ENCODE data around the gene WASF1.
A peak's percentile ranks its signal among the peaks of the same experiment; 100 is the strongest.
"Not testable (repeated sequence)": the region's sequence is repeated elsewhere in the genome, so short reads cannot be mapped to it uniquely, and the experiment has no call there.

The WASF1 gene

GRCh38 chr6:110089323-110089722, 90.1 kb downstream of the WASF1 start:
- no peak for DNase-seq

DNA sequence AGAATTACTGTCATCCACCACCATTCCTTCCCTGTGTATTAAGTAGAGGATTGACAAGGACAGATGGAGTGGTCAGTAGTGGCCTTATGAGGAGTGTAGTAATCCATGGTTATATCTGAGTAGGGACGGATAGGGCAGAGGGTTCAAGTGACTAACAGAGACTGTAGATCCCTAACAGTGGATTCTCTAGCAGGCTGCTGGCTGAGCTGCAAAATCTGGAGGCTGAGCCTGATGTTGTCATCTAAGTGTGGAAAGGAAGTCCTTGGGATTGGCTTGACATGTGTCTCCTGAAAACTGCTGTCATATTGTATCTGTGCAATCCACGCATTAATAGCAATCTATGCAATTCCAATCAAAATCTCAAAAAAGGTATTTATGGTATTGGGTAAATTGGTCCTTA, 94.2 kb downstream of the WASF1 start:
- no peak for DNase-seq

DNA sequence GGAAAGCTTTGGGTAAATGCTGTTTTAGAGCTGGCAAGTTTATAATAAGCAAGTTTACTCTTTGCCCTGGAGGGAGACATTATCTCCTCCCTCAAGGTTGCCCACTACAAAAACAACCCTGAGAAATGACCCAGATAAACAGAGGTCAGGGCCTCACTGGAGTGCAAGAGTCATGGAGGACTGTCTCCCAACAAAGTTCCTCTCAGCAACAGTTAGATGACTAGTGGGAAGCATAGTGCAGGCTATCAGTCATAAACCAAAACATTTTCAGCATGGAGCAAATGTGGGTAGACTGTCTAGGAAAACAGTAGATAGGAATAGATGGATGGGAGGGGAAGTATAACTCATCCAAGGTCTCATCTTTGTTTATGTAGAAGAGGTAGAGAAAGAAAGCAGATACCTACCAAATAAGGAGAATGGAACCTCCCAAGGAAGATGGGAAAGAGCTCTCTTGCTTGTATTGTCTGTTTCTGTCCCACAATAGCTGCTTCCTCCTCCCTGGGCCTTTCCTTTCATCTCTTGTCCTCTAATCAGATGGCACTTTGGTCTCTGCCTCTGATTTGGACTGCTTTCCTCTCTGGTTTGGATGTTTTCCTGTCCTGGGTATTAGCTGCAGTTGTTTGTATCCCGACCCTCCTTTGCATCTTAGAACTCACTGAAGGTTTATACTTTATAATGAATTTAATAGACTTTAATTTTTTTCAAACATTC, 95.4 kb downstream of the WASF1 start:
- no peak for DNase-seq

DNA sequence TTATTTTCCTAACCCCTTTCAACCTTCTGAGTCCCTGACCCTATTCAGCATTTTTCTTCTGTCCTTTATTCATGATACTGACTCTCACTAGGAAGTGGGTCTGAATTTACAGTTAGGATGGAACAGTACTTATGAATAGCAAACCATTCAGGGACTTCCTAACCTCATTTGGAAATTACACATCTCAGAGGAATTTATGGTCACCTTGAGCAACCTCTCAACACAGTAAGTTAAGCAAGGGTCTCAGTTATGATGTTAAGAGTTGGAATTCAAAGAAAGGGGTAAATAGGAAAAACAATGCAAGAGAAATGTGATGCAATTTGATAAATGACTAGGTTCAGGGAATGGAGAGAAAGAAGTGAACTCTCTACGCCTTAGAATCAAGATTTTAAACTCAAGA, 104.1 kb downstream of the WASF1 start:
- DNase-seq: no peak

GRCh38 chr6:110073474-110073873, 106.0 kb downstream of the WASF1 start:
- DNase-seq: not testable (repeated sequence)

- DNase-seq: no peak
Observed at GRCh38 chr6:110068592-110068967, 110.9 kb downstream of the WASF1 start.

DNA sequence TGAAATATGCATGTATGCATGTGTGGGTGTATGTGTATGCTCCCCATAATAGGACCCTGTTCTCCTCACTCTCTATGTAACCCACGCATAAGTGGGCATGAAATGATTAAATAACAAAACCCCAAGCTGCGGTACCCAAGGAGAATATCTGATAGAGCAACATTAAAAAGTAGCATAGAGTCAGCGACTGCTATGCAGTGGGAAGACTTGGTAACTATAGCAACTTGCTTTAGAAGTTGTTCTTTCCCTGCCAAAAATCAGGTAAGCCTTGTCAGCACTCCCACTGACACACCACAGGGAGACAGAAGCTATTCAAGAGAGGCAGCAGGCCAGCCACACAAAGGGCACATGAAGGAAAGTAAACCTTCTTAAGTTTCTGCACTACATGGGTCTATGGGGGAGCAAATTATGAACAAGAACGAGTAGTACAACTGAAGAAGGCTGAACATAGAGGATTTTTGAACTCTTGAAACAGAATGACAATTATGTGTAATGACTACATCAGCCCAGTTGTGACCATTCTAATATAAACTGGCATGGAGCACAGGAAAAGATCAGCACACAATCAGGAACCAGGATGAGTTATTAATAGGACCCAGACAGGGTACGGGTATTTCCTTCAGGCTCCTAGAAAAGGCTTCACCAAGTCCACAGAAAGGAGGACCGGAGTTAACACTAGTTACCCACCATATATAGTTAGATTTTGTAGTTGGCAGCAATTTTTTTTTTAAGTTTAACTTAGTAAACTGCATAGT, 111.5 kb downstream of the WASF1 start:
- DNase-seq: no peak

GRCh38 chr6:110064744-110065524, 114.5 kb downstream of the WASF1 start:
- DNase-seq: no peak

DNA sequence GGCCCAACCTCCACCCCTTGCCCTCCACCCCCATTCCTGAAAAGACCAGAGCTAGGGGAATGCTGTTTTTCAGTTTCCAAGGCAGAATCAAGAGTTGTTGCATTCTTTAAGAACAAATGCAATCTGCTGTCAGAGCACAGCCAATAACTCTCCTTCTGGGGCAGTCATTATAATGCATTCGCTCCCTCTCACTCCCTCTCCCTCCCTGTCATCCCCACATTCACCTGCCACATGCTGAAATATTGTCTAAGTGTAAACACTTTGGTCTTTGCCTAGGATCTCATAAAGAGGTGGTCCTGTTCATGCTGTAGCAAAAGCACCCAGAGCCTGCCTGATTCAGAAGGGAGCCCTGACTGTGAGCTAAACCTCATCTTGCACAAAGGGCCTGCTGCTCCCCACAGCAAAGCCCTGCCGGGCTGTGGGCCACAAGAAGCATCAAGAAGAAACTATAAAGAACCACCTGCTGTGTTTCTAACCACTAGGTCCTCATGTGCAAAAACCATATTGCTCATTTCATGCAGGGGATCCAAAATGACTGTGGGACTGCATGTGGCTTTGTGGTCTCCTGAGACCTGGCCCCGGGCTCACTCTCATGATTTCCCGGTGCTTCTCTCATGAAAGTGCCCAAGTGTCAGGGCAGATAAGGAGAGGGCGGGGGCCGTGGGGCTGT, 115.7 kb downstream of the WASF1 start:
- DNase-seq: no peak

- DNase-seq: no peak
Observed at GRCh38 chr6:110055387-110055735, 124.1 kb downstream of the WASF1 start.

DNA sequence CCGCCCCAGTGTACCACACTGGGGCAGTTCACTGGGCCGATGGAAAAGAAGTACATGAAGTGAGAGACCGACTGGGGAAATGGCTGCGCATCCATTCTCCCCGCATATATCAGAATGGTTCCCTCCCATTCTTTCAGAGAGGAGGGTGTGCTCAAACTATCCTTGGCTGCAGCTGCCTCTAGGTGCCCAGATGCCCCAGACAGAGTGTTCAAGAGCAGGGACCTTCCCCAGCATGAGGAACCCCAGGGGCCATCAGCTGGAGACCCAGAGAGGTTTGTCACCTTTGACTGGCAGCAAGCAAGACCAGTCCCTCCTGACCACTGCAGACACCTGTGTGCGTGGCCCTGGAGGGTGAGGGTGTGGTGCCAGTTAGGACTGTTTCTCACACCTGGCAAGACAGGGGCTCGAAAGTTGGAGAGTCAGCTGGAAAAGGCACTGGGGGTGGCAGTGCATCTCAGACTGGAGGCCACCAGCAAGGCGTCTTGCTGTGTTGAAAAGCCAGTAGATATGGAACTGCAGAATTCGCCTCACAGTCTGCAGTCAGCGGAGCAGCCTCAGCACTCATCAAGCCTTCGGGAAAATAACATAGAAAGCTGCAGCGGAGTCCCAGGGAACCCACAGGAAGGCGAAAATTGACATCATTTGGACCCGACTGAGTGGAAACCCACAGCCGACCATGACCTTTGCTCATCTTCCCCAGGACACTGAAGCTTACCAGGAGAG, 124.6 kb downstream of the WASF1 start:
- DNase-seq: no peak

DNA sequence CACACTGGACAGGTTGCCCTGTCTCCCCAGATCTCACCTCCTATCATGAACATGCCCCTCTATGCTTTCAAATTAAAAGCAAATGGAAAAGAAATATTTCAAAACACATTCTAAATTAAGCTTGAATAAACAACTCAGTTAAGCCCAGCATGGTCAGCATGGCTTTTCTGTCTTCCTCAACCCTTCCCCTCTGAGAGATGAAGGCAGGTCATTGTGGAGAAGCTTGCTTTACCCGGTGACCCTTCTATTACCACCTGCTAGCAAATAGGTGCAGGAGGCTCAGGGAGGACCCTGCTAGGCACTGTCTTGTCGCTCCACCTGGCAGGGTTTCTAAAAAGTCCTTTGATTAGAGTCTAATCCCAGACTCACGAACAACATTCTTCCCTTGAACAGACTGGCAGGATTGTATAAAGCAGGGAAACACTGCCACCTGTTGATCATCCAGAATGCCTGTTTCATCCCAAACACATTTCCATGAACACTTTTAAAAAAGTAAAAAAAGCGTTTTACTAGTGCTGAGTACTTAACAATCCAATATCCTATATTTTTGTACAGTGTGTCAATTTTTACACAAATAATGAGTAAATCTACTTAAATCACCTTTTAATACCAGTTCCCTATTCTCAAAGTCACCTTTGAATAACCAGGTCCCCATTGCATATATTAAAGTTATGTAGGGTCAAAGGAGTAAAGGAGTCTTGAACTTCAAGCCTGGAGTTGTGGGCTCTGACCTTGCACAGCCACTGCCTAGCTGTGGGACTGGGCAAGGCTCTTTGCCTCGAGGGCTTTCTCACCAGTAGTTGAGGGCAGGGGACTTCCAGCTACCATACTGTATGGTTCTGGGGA, 125.9 kb downstream of the WASF1 start:
- peak; percentile 56 for DNase-seq

GRCh38 chr6:110050440-110050813, 129.0 kb downstream of the WASF1 start:
- DNase-seq: no peak
